Esophagus muscularis mucosa (tissue), 4 donors: ENCODE measurements around the gene CACNA1S. TPM values are rescaled to one million over a fixed set of nuclear protein-coding genes. Genes with fewer than 3 reads are reported as not detected.

Experiments
- DNase-seq: peaks from one replicate; pipeline ENCODE4 v3.0.0-alpha.2; 2017; ENCODE audit errors: extremely low spot score
- H3K27ac ChIP-seq, 4 donors: fragments of 200-600 bp; sonication (generic); replicated peaks in 1 of 4; 1 replicate in 3 of 4; 2 replicates in 1 of 4; pipeline ENCODE4 v1.5.1; 2016 to 2019; ENCODE audit warnings: mild to moderate bottlenecking in 1 of 4
- H3K27me3 ChIP-seq, 4 donors: fragments of 200-600 bp; sonication (generic); one replicate each; pipeline versions ENCODE4 v1.5.1 to v1.6.0; 2016 to 2019
- H3K36me3 ChIP-seq, 4 donors: fragments of 200-600 bp; sonication (generic); one replicate each; pipeline ENCODE4 v1.5.1; 2016 to 2019
- H3K4me1 ChIP-seq, 4 donors: fragments of 200-600 bp; sonication (generic); one replicate each; pipeline ENCODE4 v1.5.1; 2016 to 2019
- H3K4me3 ChIP-seq, 4 donors: fragments of 200-600 bp; sonication (generic); 1 replicate in 2 of 4; 2 replicates in 2 of 4; pipeline ENCODE4 v1.5.1; 2016 to 2019; ENCODE audit warnings: mild to moderate bottlenecking in 4 of 4, moderate library complexity in 1 of 4
- H3K9me3 ChIP-seq, 4 donors: fragments of 200-600 bp; sonication (generic); 1 replicate in 3 of 4; 2 replicates in 1 of 4; pipeline ENCODE4 v1.5.1; 2016 to 2019
- CTCF ChIP-seq, 3 experiments: fragments of 200-600 bp in 2 of 3; fragments of 450-650 bp in 1 of 3; sonication (generic) in 2 of 3; IDR thresholded peaks; one replicate each; pipeline ENCODE4 v1.5.1; 2017 to 2019; ENCODE audit warnings: antibody characterized with exemption in 3 of 3, mild to moderate bottlenecking in 2 of 3, moderate library complexity in 1 of 3
- EP300 ChIP-seq: sonication (generic); formaldehyde crosslinking; IDR thresholded peaks from one replicate; pipeline ENCODE4 v1.6.1; 2017; ENCODE audit warnings: antibody characterized with exemption
- POLR2A ChIP-seq: fragments of 450-650 bp; IDR thresholded peaks from one replicate; pipeline ENCODE4 v1.6.1; 2017; ENCODE audit warnings: antibody characterized with exemption, moderate library complexity, mild to moderate bottlenecking, low read depth
- POLR2AphosphoS5 ChIP-seq, 2 donors: sonication (generic); formaldehyde crosslinking; IDR thresholded peaks; one replicate each; pipeline ENCODE4 v1.6.1; 2017; ENCODE audit warnings: antibody characterized with exemption in 2 of 2
- WGBS: methylation state at CpG from one replicate; pipeline ENCODE4 v1.1.5; 2018; 5-methylcytosine and 5-hydroxymethylcytosine counted together
- intact Hi-C: fragments of 100-400 bp; cut with DNase I; formaldehyde crosslinking; loops from one replicate; pipeline ENCODE4 v1.15.1; 2023
- total RNA-seq, 4 donors: library from RNA; depleted of rRNA; stranded (reverse); fragments of >200 nt; gene quantifications; one replicate each; pipeline versions ENCODE4 v1.1.0 to v1.2.1, GENCODE V29; 2016

CACNA1S gene
- total RNA-seq, 4 donors from 2014 or later = not detected

GRCh38 chr1:201096977-201097856 is 15.0 kb downstream of the CACNA1S start:
- TF ChIP-seq EP300 (no peak), POLR2AphosphoS5 (IDR thresholded peaks at IDR 0.05) (no peak), CTCF (IDR thresholded peaks at IDR 0.05) (no peak), POLR2A (no peak)
- no peaks in the 10 kb centered on the region for H3K9me3 ChIP-seq
- no peaks in the 10 kb centered on the region for H3K36me3 ChIP-seq
- no peaks in the 10 kb centered on the region for H3K4me1 ChIP-seq
- no peak overlapping the region for H3K27ac ChIP-seq
- 83% methylated on average over 17 of the region's 17 CpGs for WGBS
- DNase-seq = no peak
- intact Hi-C loops = no loop called here
- no peaks in the 10 kb centered on the region for H3K27me3 ChIP-seq
- H3K4me3 ChIP-seq = no peak overlapping the region

GRCh38 chr1:201096041-201096461 is 16.2 kb downstream of the CACNA1S start:
- Histone ChIP-seq H3K9me3 (no peaks in the 10 kb centered on the region), H3K36me3 (no peaks in the 10 kb centered on the region), H3K4me1 (no peaks in the 10 kb centered on the region), H3K27ac (no peak overlapping the region), H3K27me3 (no peaks in the 10 kb centered on the region), H3K4me3 (no peak overlapping the region)
- TF ChIP-seq CTCF (IDR thresholded peaks at IDR 0.05) (no peak), POLR2A (no peak), EP300 (no peak), POLR2AphosphoS5 (IDR thresholded peaks at IDR 0.05) (no peak)
- DNase-seq = no peak
- intact Hi-C loops = no loop called here
- 81% methylated on average over 4 of the region's 5 CpGs for WGBS

GRCh38 chr1:201095581-201095980 is 16.6 kb downstream of the CACNA1S start:
- DNase-seq = no peak
- Histone ChIP-seq H3K9me3 (no peaks in the 10 kb centered on the region), H3K4me1 (no peaks in the 10 kb centered on the region), H3K27me3 (no peaks in the 10 kb centered on the region), H3K36me3 (no peaks in the 10 kb centered on the region), H3K4me3 (no peak overlapping the region), H3K27ac (no peak overlapping the region)
- intact Hi-C loops = no loop called here
- 92% methylated on average over 2 of the region's 2 CpGs for WGBS
- TF ChIP-seq CTCF (IDR thresholded peaks at IDR 0.05) (no peak), EP300 (no peak), POLR2AphosphoS5 (IDR thresholded peaks at IDR 0.05) (no peak), POLR2A (no peak)

- no peaks in the 10 kb centered on the region for H3K4me1 ChIP-seq
- WGBS = 76% methylated on average over 4 of the region's 4 CpGs
- no peak overlapping the region for H3K4me3 ChIP-seq
- H3K27me3 ChIP-seq = no peaks in the 10 kb centered on the region
- no peak overlapping the region for H3K27ac ChIP-seq
- H3K9me3 ChIP-seq = no peaks in the 10 kb centered on the region
- intact Hi-C loops = no loop called here
- TF ChIP-seq POLR2A (no peak), POLR2AphosphoS5 (IDR thresholded peaks at IDR 0.05) (no peak), CTCF (IDR thresholded peaks at IDR 0.05) (no peak), EP300 (no peak)
- DNase-seq = no peak
- H3K36me3 ChIP-seq = no peaks in the 10 kb centered on the region
Measured at GRCh38 chr1:201094832-201095231, 17.4 kb downstream of the CACNA1S start.

- DNase-seq = no peak
- no peak overlapping the region for H3K27ac ChIP-seq
- no peak overlapping the region for H3K4me3 ChIP-seq
- H3K36me3 ChIP-seq = no peaks in the 10 kb centered on the region
- TF ChIP-seq POLR2AphosphoS5 (IDR thresholded peaks at IDR 0.05) (no peak), POLR2A (no peak), EP300 (no peak), CTCF (IDR thresholded peaks at IDR 0.05) (no peak)
- intact Hi-C loops = no loop called here
- no peaks in the 10 kb centered on the region for H3K27me3 ChIP-seq
- H3K4me1 ChIP-seq = no peaks in the 10 kb centered on the region
- H3K9me3 ChIP-seq = no peaks in the 10 kb centered on the region
- WGBS = 83% methylated on average over 7 of the region's 7 CpGs
Measured at GRCh38 chr1:201093962-201094361, 18.3 kb downstream of the CACNA1S start.
